ENCODE data around the gene AOPEP. TPM values are rescaled to one million over a fixed set of nuclear protein-coding genes. Genes with fewer than 3 reads are reported as not detected.

Gene AOPEP
- polyA plus RNA-seq, 3 donors = 56.6 to 63.4 (median 60.7) TPM

GRCh38 chr9:95132366-95133324 lies 406.1 kb downstream of the AOPEP start:
- DNase-seq (ENCODE audit: extremely low read depth in 1 of 11, low read depth in 9 of 11, low spot score in 4 of 11) = no peak

GRCh38 chr9:95133325-95133705 lies 406.8 kb downstream of the AOPEP start:
- DNase-seq (ENCODE audit: extremely low read depth in 1 of 11, low read depth in 9 of 11, low spot score in 4 of 11) = no peak

GRCh38 chr9:95134457-95134881 lies 408.0 kb downstream of the AOPEP start:
- no peak for DNase-seq (ENCODE audit: extremely low read depth in 1 of 11, low read depth in 9 of 11, low spot score in 4 of 11)

- no peak for DNase-seq (ENCODE audit: extremely low read depth in 1 of 11, low read depth in 9 of 11, low spot score in 4 of 11)
Observed at GRCh38 chr9:95135756-95136155, 409.3 kb downstream of the AOPEP start.

Other genes starting within 250 kb of the AOPEP start
- under 1 TPM; 0.30 to 0.45 (median 0.33) TPM for gene PCAT7, start 171.6 kb upstream of the AOPEP start, polyA plus RNA-seq (ENCODE audit: insufficient read length in 3 of 3)
- not detected for gene FBP2, start 132.9 kb upstream of the AOPEP start, polyA plus RNA-seq (ENCODE audit: insufficient read length in 3 of 3)
- 10 to 100 TPM; 44.3 to 61.2 (median 48.4) TPM for gene FBP1, start 87.2 kb upstream of the AOPEP start, polyA plus RNA-seq (ENCODE audit: insufficient read length in 3 of 3)